HepG2 (cell line): ENCODE measurements around the gene PLCG1. TPM values are rescaled to one million over a fixed set of nuclear protein-coding genes. Genes with fewer than 3 reads are reported as not detected.

ENCODE experiments used
- ATAC-seq: fragments of 200-7000 bp; cut with Tn5 transposase; 3 replicates; pipeline ENCODE4 v1.9.1; 2020; ENCODE audit warnings: mild to moderate bottlenecking, moderate library complexity
- BruUV-seq: library from RNA; stranded (reverse); fragments of 400-500 nt; replicated peaks from 2 replicates; lab custom pipeline; 2021; lab: Mats Ljungman, UMichigan
- CTCF ChIA-PET: fragments of 300-600 bp; formaldehyde crosslinking; extraction: SDS; loops from one replicate; lab custom pipeline; 2021; ENCODE audit warnings: low total read pairs, inconsistent platforms, low intra/inter-chr PET ratio; lab: Yijun Ruan, JAX
- POLR2A ChIA-PET: fragments of 350-600 bp; sonication (Branson Sonifier 250); formaldehyde crosslinking; loops from one replicate; lab custom pipeline; 2020; ENCODE audit warnings: antibody characterized with exemption, inconsistent platforms; lab: Yijun Ruan, JAX
- DNase-seq: peaks from one replicate; pipeline ENCODE4 v3.0.0-alpha.2; 2015; ENCODE audit warnings: low spot score
- FAIRE-seq: peaks from 3 replicates; lab custom pipeline; 2011; peaks lifted over from hg19 to GRCh38; lab: Jason Lieb, UNC
- H2AFZ ChIP-seq: one replicate; pipeline ENCODE4 v1.6.1; 2011; ENCODE audit warnings: low read length, inconsistent platforms
- H3K27ac ChIP-seq: fragments of 300-600 bp; 3 replicates; pipeline ENCODE4 v1.8.0; 2011; ENCODE audit warnings: mixed run types, mild to moderate bottlenecking, mixed read lengths, low read length, inconsistent platforms; ENCODE audit not compliant: insufficient read depth; ENCODE audit errors: extremely low read length
- H3K27me3 ChIP-seq, 2 experiments: fragments of 200-600 bp in 1 of 2; 2 replicates in 1 of 2; 3 replicates in 1 of 2; pipeline versions ENCODE4 v1.6.0 to v1.8.0; 2011; ENCODE audit warnings: low read length in 2 of 2, mild to moderate bottlenecking in 2 of 2, moderate library complexity in 2 of 2, inconsistent platforms in 1 of 2; ENCODE audit not compliant: insufficient read depth in 2 of 2, control insufficient read depth in 1 of 2
- H3K36me3 ChIP-seq, 2 experiments: fragments of 200-600 bp in 1 of 2; replicated peaks in 1 of 2; 2 replicates in 1 of 2; 3 replicates in 1 of 2; pipeline versions ENCODE4 v1.5.1 to v1.8.0; 2011; ENCODE audit warnings: low read length in 2 of 2, inconsistent platforms in 1 of 2; ENCODE audit not compliant: insufficient read depth in 2 of 2, control insufficient read depth in 1 of 2
- H3K4me1 ChIP-seq: 2 replicates; pipeline ENCODE4 v1.5.1; 2012; ENCODE audit warnings: low read length, inconsistent platforms; ENCODE audit not compliant: insufficient read depth
- H3K4me2 ChIP-seq: 2 replicates; pipeline ENCODE4 v1.6.0; 2011; ENCODE audit warnings: low read depth, low read length, inconsistent platforms
- H3K4me3 ChIP-seq, 3 experiments: fragments of 200-600 bp in 1 of 3; sonication (generic), shearing (Covaris generic) in 1 of 3; replicated peaks in 1 of 3; 2 replicates each; pipeline ENCODE4 v1.5.1; 2011 to 2016; ENCODE audit warnings: low read length in 3 of 3, inconsistent platforms in 2 of 3, low read depth in 2 of 3, mild to moderate bottlenecking in 2 of 3, control low read depth in 1 of 3, mixed read lengths in 1 of 3; ENCODE audit not compliant: insufficient read depth in 1 of 3
- H3K79me2 ChIP-seq: one replicate; pipeline ENCODE4 v1.6.1; 2011; ENCODE audit warnings: low read length, inconsistent platforms; ENCODE audit not compliant: insufficient read depth
- H3K9ac ChIP-seq: 2 replicates; pipeline ENCODE4 v1.6.0; 2011; ENCODE audit warnings: mild to moderate bottlenecking, low read depth, low read length, inconsistent platforms; ENCODE audit not compliant: insufficient read depth
- H3K9me3 ChIP-seq: 2 replicates; pipeline ENCODE4 v1.5.1; 2012; ENCODE audit warnings: mild to moderate bottlenecking, low read length
- H4K20me1 ChIP-seq: 2 replicates; pipeline ENCODE4 v1.6.0; 2011; ENCODE audit warnings: inconsistent platforms, mild to moderate bottlenecking, low read length, moderate library complexity; ENCODE audit not compliant: insufficient read depth
- AGO2 ChIP-seq: fragments of 200-400 bp; formaldehyde crosslinking; optimal IDR thresholded peaks from 2 replicates; pipeline ENCODE3; 2017; ENCODE audit warnings: mild to moderate bottlenecking, low read depth, low read length, moderate library complexity
- FOXM1 ChIP-seq: sonication (generic); formaldehyde crosslinking; IDR thresholded peaks from 2 replicates; pipeline ENCODE4 v1.5.0; 2020; ENCODE audit warnings: missing genetic modification reagents
- GRHL1 ChIP-seq: sonication (generic); formaldehyde crosslinking; conservative IDR thresholded peaks from 2 replicates; pipeline ENCODE4 v1.8.0; 2022; ENCODE audit warnings: missing genetic modification reagents
- PRDM15 ChIP-seq: sonication (generic); formaldehyde crosslinking; IDR thresholded peaks from 2 replicates; pipeline ENCODE4 v1.4.0; 2020; ENCODE audit warnings: missing genetic modification reagents
- ZNF225 ChIP-seq: sonication (generic); formaldehyde crosslinking; IDR thresholded peaks from 2 replicates; pipeline ENCODE4 v1.4.0; 2020; ENCODE audit warnings: mild to moderate bottlenecking, missing genetic modification reagents
- ZNF687 ChIP-seq: sonication (generic); formaldehyde crosslinking; IDR thresholded peaks from 2 replicates; pipeline ENCODE4 v1.5.1; 2020; ENCODE audit warnings: mild to moderate bottlenecking, missing genetic modification reagents, moderate library complexity
- WGBS: methylation state at CpG from one replicate; pipeline ENCODE4 v1.1.6; 2017; ENCODE audit warnings: low lambda C conversion rate; 5-methylcytosine and 5-hydroxymethylcytosine counted together
- in situ Hi-C: cut with HindIII; loops from 2 replicates; pipeline ENCODE4 v1.10.0; 2017; ENCODE audit warnings: low pct_unique_long_range_greater_than_20kb; ENCODE audit not compliant: extremely low pct_ligation_motif_present
- intact Hi-C: fragments of 100-400 bp; cut with micrococcal nuclease; formaldehyde crosslinking; loops from one replicate; pipeline ENCODE4 v1.10.0; 2022; ENCODE audit not compliant: unreplicated experiment
- polyA plus RNA-seq, 8 experiments: library from polyadenylated mRNA; depleted of rRNA in 3 of 8; stranded (reverse) in 7 of 8; unstranded in 1 of 8; fragments of >200 nt; fragmentation: Illumina TruSeq in 4 of 8; extraction: Trizol in 4 of 8; gene quantifications; 2 replicates each; pipeline versions ENCODE4 v1.2.1 to v1.2.3, GENCODE V29; 2011 to 2016; ENCODE audit warnings: low read depth in 4 of 8, missing spikeins in 1 of 8, mixed read lengths in 1 of 8; ENCODE audit not compliant: insufficient read depth in 1 of 8
- total RNA-seq, 5 experiments: library from RNA; depleted of rRNA; stranded (reverse); fragments of >200 nt; fragmentation: Illumina TruSeq; extraction: Trizol; gene quantifications; 2 replicates each; pipeline ENCODE4 v1.2.3, GENCODE V29; 2016; ENCODE audit warnings: low read depth in 1 of 5

Gene PLCG1
- total and polyA plus RNA-seq, 2 of the 13 experiments (the other 11 are each of a cell fraction or from before 2014, with no cell fraction given) = 85.3 to 158 TPM

- TF ChIP-seq GRHL1 (CRISPR knock-in tag) (no peak), PRDM15 (CRISPR knock-in tag) (no peak)
- TF ChIP-seq, all 625 proteins: peak for 0
Observed at GRCh38 chr20:41163821-41164220, 26.5 kb downstream of the PLCG1 start (continued).

GRCh38 chr20:41165001-41165882, 27.9 kb downstream of the PLCG1 start:
- Histone ChIP-seq H2AFZ (no peak overlapping the region), H3K27ac (no peak overlapping the region), H3K9ac (no peak overlapping the region), H3K4me1 (no peaks in the 10 kb centered on the region), H3K79me2 (no peaks in the 10 kb centered on the region), H3K36me3 (peaks cover 83 to 99% of the 10 kb centered on the region in 2 experiments), H3K4me3 (no peak overlapping the region), H3K4me2 (no peak overlapping the region)
- in situ Hi-C loops = no loop called here
- DNase-seq (no peak), ATAC-seq (no peak), FAIRE-seq (no peak)
- intact Hi-C loops = no loop called here
- CTCF ChIA-PET = no interaction called here
- POLR2A ChIA-PET = no interaction called here
- 93% methylated on average over 24 of the region's 24 CpGs for WGBS
- TF ChIP-seq FOXM1 (CRISPR knock-in tag) (no peak), ZNF687 (CRISPR knock-in tag) (peak; percentile 9; the same call in 1 of the 2 replicates), ZNF225 (CRISPR knock-in tag) (0 out of 2 replicates have a peak, but pooled peaks have one; percentile 27), AGO2 (peak; percentile 63)
- TF ChIP-seq, all 625 proteins: peak for 3
- H3K27me3 ChIP-seq = no peaks in the 10 kb centered on the region
- no TSS peak for BruUV-seq
- no peaks in the 10 kb centered on the region for H4K20me1 ChIP-seq
- H3K9me3 ChIP-seq = no peaks in the 10 kb centered on the region
